ENCODE data around the gene BOK. TPM values are rescaled to one million over a fixed set of nuclear protein-coding genes. Genes with fewer than 3 reads are reported as not detected.

BOK gene
- total and polyA plus RNA-seq, 2 donors (not counting 1 experiment from before 2014, with no cell fraction given): 21.2 to 42.4 TPM

- H3K4me3 ChIP-seq (replicated peaks in 1 of 4; ENCODE audit: control extremely low read depth in 1 of 4, insufficient read depth in 1 of 4, low read depth in 3 of 4, low read length in 4 of 4): no peak overlapping the region
- peaks cover 4% of the 10 kb centered on the region for H4K20me1 ChIP-seq (ENCODE audit: control insufficient read depth, extremely low read depth, insufficient read depth, low read length)
- H3K36me3 ChIP-seq (ENCODE audit: control insufficient read depth, insufficient read depth, low read length): peaks cover 1% of the 10 kb centered on the region
- no peaks in the 10 kb centered on the region for H3K27me3 ChIP-seq (ENCODE audit: control insufficient read depth, insufficient read depth, low read length)
- no peak for DNase-seq (ENCODE audit: low read depth in 2 of 2)
- no peak for TF ChIP-seq EZH2 (IDR thresholded peaks at IDR 0.05; ENCODE audit: low read length, missing control alignments)
- TF ChIP-seq CTCF (conservative IDR thresholded peaks at IDR 0.05 in 1 of 2, IDR thresholded peaks at IDR 0.05 in 1 of 2; ENCODE audit: low read depth in 1 of 2, low read length in 2 of 2): no peak
- peaks cover 5% of the 10 kb centered on the region for H3K4me1 ChIP-seq (ENCODE audit: control insufficient read depth, extremely low read depth, insufficient read depth, low read length)
- peaks cover 15% of the 10 kb centered on the region for H3K79me2 ChIP-seq (ENCODE audit: control insufficient read depth, insufficient read depth, low read length)
- no peak overlapping the region for H3K4me2 ChIP-seq (ENCODE audit: extremely low read depth, insufficient read depth, low read length)
- H2AFZ ChIP-seq (ENCODE audit: low read length): no peak overlapping the region
- H3K9me3 ChIP-seq (ENCODE audit: control insufficient read depth, insufficient read depth, low read depth, low read length): no peaks in the 10 kb centered on the region
- H3K9ac ChIP-seq (ENCODE audit: insufficient read depth, low read length): no peak overlapping the region
- H3K27ac ChIP-seq (ENCODE audit: insufficient read depth, low read length): no peak overlapping the region
Measured at GRCh38 chr2:241611062-241611461, 52.5 kb downstream of the BOK start.

- peak overlapping the region; percentile 40 for H3K4me2 ChIP-seq (ENCODE audit: extremely low read depth, insufficient read depth, low read length)
- peaks cover 20% of the 10 kb centered on the region for H3K79me2 ChIP-seq (ENCODE audit: control insufficient read depth, insufficient read depth, low read length)
- H3K27ac ChIP-seq (ENCODE audit: insufficient read depth, low read length): no peak overlapping the region
- H3K36me3 ChIP-seq (ENCODE audit: control insufficient read depth, insufficient read depth, low read length): no peaks in the 10 kb centered on the region
- H3K4me3 ChIP-seq (replicated peaks in 1 of 4; ENCODE audit: control extremely low read depth in 1 of 4, insufficient read depth in 1 of 4, low read depth in 3 of 4, low read length in 4 of 4): no peak overlapping the region
- TF ChIP-seq EZH2 (IDR thresholded peaks at IDR 0.05; ENCODE audit: low read length, missing control alignments): no peak
- TF ChIP-seq CTCF (conservative IDR thresholded peaks at IDR 0.05 in 1 of 2, IDR thresholded peaks at IDR 0.05 in 1 of 2; ENCODE audit: low read depth in 1 of 2, low read length in 2 of 2): no peak
- peaks cover 5% of the 10 kb centered on the region for H3K4me1 ChIP-seq (ENCODE audit: control insufficient read depth, extremely low read depth, insufficient read depth, low read length)
- no peaks in the 10 kb centered on the region for H3K9me3 ChIP-seq (ENCODE audit: control insufficient read depth, insufficient read depth, low read depth, low read length)
- H3K9ac ChIP-seq (ENCODE audit: insufficient read depth, low read length): no peak overlapping the region
- H4K20me1 ChIP-seq (ENCODE audit: control insufficient read depth, extremely low read depth, insufficient read depth, low read length): peaks cover 4% of the 10 kb centered on the region
- no peak overlapping the region for H2AFZ ChIP-seq (ENCODE audit: low read length)
- peak in 1 of 2 donors; percentile 56 for DNase-seq (ENCODE audit: low read depth in 2 of 2)
- H3K27me3 ChIP-seq (ENCODE audit: control insufficient read depth, insufficient read depth, low read length): no peaks in the 10 kb centered on the region
Measured at GRCh38 chr2:241612156-241613016, 53.8 kb downstream of the BOK start.

- Histone ChIP-seq H4K20me1 (ENCODE audit: control insufficient read depth, extremely low read depth, insufficient read depth, low read length) (peaks cover 4% of the 10 kb centered on the region), H2AFZ (ENCODE audit: low read length) (no peak overlapping the region), H3K36me3 (ENCODE audit: control insufficient read depth, insufficient read depth, low read length) (no peaks in the 10 kb centered on the region), H3K4me1 (ENCODE audit: control insufficient read depth, extremely low read depth, insufficient read depth, low read length) (peaks cover 7% of the 10 kb centered on the region), H3K27ac (ENCODE audit: insufficient read depth, low read length) (no peak overlapping the region), H3K4me2 (ENCODE audit: extremely low read depth, insufficient read depth, low read length) (peak overlapping the region; percentile 33), H3K9me3 (ENCODE audit: control insufficient read depth, insufficient read depth, low read depth, low read length) (no peaks in the 10 kb centered on the region), H3K79me2 (ENCODE audit: control insufficient read depth, insufficient read depth, low read length) (peaks cover 27% of the 10 kb centered on the region), H3K4me3 (replicated peaks in 1 of 4; ENCODE audit: control extremely low read depth in 1 of 4, insufficient read depth in 1 of 4, low read depth in 3 of 4, low read length in 4 of 4) (no peak overlapping the region), H3K27me3 (ENCODE audit: control insufficient read depth, insufficient read depth, low read length) (no peaks in the 10 kb centered on the region), H3K9ac (ENCODE audit: insufficient read depth, low read length) (no peak overlapping the region)
- DNase-seq (ENCODE audit: low read depth in 2 of 2): peak; percentile 36 to 65
- no peak for TF ChIP-seq EZH2 (IDR thresholded peaks at IDR 0.05; ENCODE audit: low read length, missing control alignments)
- no peak for TF ChIP-seq CTCF (conservative IDR thresholded peaks at IDR 0.05 in 1 of 2, IDR thresholded peaks at IDR 0.05 in 1 of 2; ENCODE audit: low read depth in 1 of 2, low read length in 2 of 2)
Measured at GRCh38 chr2:241613017-241613780, 54.7 kb downstream of the BOK start.

All from fibroblast of lung (primary cell).